ENCODE measurements around the gene MAPK7.

DNA sequence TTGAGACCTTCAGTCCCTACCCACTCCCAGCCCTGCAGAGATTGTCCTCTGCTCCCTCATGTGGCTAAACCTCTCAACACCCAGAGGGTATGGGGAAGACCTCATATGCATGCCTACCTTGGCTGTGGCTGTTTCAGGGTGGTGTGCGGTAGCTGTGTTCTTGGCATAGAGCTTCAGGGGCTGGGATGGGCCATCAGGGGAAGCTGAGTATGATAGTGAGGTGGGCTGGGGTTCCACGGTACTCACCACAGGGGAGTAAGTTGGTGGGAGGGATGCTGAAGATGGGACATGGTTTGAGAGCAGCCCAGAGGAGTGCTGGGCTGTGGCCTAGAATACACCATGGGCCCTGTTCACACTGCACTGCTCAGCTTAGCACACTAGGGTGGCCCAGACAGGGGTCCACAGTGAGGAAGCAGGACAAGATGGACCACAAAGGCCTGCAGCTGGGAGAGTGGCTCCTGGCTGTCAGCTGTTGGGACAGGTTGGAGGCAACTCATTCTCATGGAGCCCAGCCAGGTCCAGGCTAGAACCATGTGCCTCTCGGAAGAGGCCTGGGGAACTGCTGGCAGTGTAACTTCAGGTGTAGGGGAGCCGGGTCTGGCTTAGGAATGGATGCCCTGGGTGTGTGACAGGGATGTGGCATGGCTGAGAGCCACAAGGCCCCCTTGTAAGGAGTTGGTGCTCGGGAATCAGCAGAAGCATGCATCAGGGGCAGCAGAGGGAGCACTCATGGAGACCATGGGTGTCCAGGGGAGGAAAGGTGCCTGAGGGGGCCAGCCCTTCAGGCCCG is 5.6 kb downstream of the MAPK7 start:
- no peak for TF ChIP-seq CTCF (IDR thresholded peaks at IDR 0.05; ENCODE audit: extremely low read depth in 1 of 2, insufficient read depth in 1 of 2, low read depth in 1 of 2, low read length in 2 of 2)
- TF ChIP-seq, protein P1, sequence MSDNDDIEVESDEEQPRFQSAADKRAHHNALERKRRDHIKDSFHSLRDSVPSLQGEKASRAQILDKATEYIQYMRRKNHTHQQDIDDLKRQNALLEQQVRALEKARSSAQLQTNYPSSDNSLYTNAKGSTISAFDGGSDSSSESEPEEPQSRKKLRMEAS (IDR thresholded peaks at IDR 0.05; ENCODE audit: insufficient read depth, insufficient read length): no peak
- TF ChIP-seq POLR2A (IDR thresholded peaks at IDR 0.05; ENCODE audit: low read depth, low read length): no peak
- TF ChIP-seq FOS (IDR thresholded peaks at IDR 0.05; ENCODE audit: borderline replicate concordance, insufficient read depth, low read length): no peak
- no peak for TF ChIP-seq EZH2 (IDR thresholded peaks at IDR 0.05; ENCODE audit: borderline replicate concordance, low read depth, low read length, severe bottlenecking)
- no peak for TF ChIP-seq POLR2AphosphoS5 (IDR thresholded peaks at IDR 0.05; ENCODE audit: insufficient read depth, low read depth, low read length)
- no peak for TF ChIP-seq GATA2 (IDR thresholded peaks at IDR 0.05; ENCODE audit: insufficient read depth, insufficient read length, low read depth, low read length)
- TF ChIP-seq JUN (IDR thresholded peaks at IDR 0.05; ENCODE audit: borderline replicate concordance, insufficient read depth, insufficient read length, low read depth): no peak

Data from endothelial cell of umbilical vein (primary cell).